DOHH2 (cell line): ENCODE measurements around the gene PHPT1.
"Not testable (repeated sequence)": the region's sequence is repeated elsewhere in the genome, so short reads cannot be mapped to it uniquely, and the experiment has no call there.

Experiments
- H3F3A ChIP-seq: fragments of 200-600 bp; sonication (generic), shearing (Covaris generic); 2 replicates; pipeline ENCODE4 v1.6.0; 2016; ENCODE audit warnings: antibody characterized with exemption, mild to moderate bottlenecking; ENCODE audit not compliant: control insufficient read depth, insufficient read depth
- H3K27ac ChIP-seq: fragments of 200-600 bp; sonication (generic); 2 replicates; pipeline ENCODE4 v1.5.1; 2014; ENCODE audit warnings: low read depth, mild to moderate bottlenecking, low read length, moderate library complexity
- H3K27me3 ChIP-seq: fragments of 200-600 bp; sonication (generic); 2 replicates; pipeline ENCODE4 v1.6.1; 2014; ENCODE audit warnings: mild to moderate bottlenecking, low read length, mixed read lengths; ENCODE audit not compliant: control insufficient read depth
- H3K36me3 ChIP-seq: fragments of 200-600 bp; sonication (generic); 2 replicates; pipeline ENCODE4 v1.6.1; 2014; ENCODE audit warnings: mild to moderate bottlenecking, low read length, moderate library complexity, mixed read lengths; ENCODE audit not compliant: control insufficient read depth
- H3K4me1 ChIP-seq: fragments of 200-600 bp; sonication (generic); 2 replicates; pipeline ENCODE4 v1.6.1; 2014; ENCODE audit warnings: mild to moderate bottlenecking, low read length, mixed read lengths; ENCODE audit not compliant: control insufficient read depth
- H3K4me2 ChIP-seq: fragments of 200-600 bp; sonication (generic); 2 replicates; pipeline ENCODE4 v1.6.0; 2014; ENCODE audit warnings: mild to moderate bottlenecking, low read length, moderate library complexity
- H3K4me3 ChIP-seq: fragments of 200-600 bp; sonication (generic); 2 replicates; pipeline ENCODE4 v1.5.1; 2014; ENCODE audit warnings: mild to moderate bottlenecking, low read length, mixed read lengths
- H3K79me2 ChIP-seq: fragments of 200-600 bp; sonication (generic); 2 replicates; pipeline ENCODE4 v1.6.1; 2014; ENCODE audit warnings: mild to moderate bottlenecking, low read length, mixed read lengths; ENCODE audit not compliant: control insufficient read depth
- H3K9me2 ChIP-seq: fragments of 200-600 bp; sonication (generic); replicated peaks from 2 replicates; pipeline ENCODE4 v1.6.1; 2014; ENCODE audit warnings: mild to moderate bottlenecking, low read length, mixed read lengths; ENCODE audit not compliant: control insufficient read depth
- H3K9me3 ChIP-seq: fragments of 200-600 bp; sonication (generic); 2 replicates; pipeline ENCODE4 v1.6.1; 2014; ENCODE audit warnings: antibody characterized with exemption, low read length, mixed read lengths; ENCODE audit not compliant: control insufficient read depth, insufficient read depth
- H4K20me1 ChIP-seq: fragments of 200-600 bp; sonication (generic); 2 replicates; pipeline ENCODE4 v1.6.0; 2014; ENCODE audit warnings: low read depth, mild to moderate bottlenecking, antibody characterized with exemption, low read length, moderate library complexity; ENCODE audit not compliant: control insufficient read depth, insufficient read depth
- EZH2phosphoT487 ChIP-seq: fragments of 200-600 bp; sonication (generic); IDR thresholded peaks from 2 replicates; pipeline ENCODE4 v1.6.1; 2017; ENCODE audit warnings: borderline replicate concordance, mild to moderate bottlenecking, antibody characterized with exemption, low read length, moderate library complexity, mixed read lengths
- TF ChIP-seq, protein P1 (sequence below): fragments of 200-600 bp; sonication (generic); IDR thresholded peaks from one replicate; pipeline ENCODE4 v1.5.1; 2014; ENCODE audit warnings: antibody characterized with exemption, mild to moderate bottlenecking, low read depth, low read length; ENCODE audit not compliant: poor library complexity, severe bottlenecking

PHPT1 gene

GRCh38 chr9:136868644-136869043 lies 19.4 kb downstream of the PHPT1 start:
- Histone ChIP-seq H3K27me3 (no peaks in the 10 kb centered on the region), H3K4me2 (no peak overlapping the region), H3F3A (no peaks in the 10 kb centered on the region; the same call in 1 of the 2 replicates), H3K36me3 (peaks cover 6% of the 10 kb centered on the region), H3K27ac (no peak overlapping the region), H3K4me1 (peaks cover 15% of the 10 kb centered on the region), H3K9me2 (no peaks in the 10 kb centered on the region), H3K9me3 (peaks cover 8% of the 10 kb centered on the region), H3K79me2 (peaks cover 24% of the 10 kb centered on the region), H4K20me1 (no peaks in the 10 kb centered on the region), H3K4me3 (no peak overlapping the region)
- TF ChIP-seq EZH2phosphoT487 = no peak
- TF ChIP-seq, protein P1, sequence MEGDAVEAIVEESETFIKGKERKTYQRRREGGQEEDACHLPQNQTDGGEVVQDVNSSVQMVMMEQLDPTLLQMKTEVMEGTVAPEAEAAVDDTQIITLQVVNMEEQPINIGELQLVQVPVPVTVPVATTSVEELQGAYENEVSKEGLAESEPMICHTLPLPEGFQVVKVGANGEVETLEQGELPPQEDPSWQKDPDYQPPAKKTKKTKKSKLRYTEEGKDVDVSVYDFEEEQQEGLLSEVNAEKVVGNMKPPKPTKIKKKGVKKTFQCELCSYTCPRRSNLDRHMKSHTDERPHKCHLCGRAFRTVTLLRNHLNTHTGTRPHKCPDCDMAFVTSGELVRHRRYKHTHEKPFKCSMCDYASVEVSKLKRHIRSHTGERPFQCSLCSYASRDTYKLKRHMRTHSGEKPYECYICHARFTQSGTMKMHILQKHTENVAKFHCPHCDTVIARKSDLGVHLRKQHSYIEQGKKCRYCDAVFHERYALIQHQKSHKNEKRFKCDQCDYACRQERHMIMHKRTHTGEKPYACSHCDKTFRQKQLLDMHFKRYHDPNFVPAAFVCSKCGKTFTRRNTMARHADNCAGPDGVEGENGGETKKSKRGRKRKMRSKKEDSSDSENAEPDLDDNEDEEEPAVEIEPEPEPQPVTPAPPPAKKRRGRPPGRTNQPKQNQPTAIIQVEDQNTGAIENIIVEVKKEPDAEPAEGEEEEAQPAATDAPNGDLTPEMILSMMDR = no peak

GRCh38 chr9:136869611-136870010 lies 20.4 kb downstream of the PHPT1 start:
- Histone ChIP-seq H3K79me2 (peaks cover 21% of the 10 kb centered on the region), H3K4me1 (peaks cover 15% of the 10 kb centered on the region)
- not testable (repeated sequence) for H3K27ac ChIP-seq, H3K4me3 ChIP-seq, H4K20me1 ChIP-seq, H3K36me3 ChIP-seq, H3K9me2 ChIP-seq, H3F3A ChIP-seq, H3K4me2 ChIP-seq, H3K9me3 ChIP-seq, H3K27me3 ChIP-seq

GRCh38 chr9:136875155-136875554 lies 25.9 kb downstream of the PHPT1 start:
- no peak for TF ChIP-seq EZH2phosphoT487
- TF ChIP-seq, protein P1 = no peak
- H3K79me2 ChIP-seq = no peaks in the 10 kb centered on the region
- no peaks in the 10 kb centered on the region for H3K4me1 ChIP-seq
- no peak overlapping the region for H3K27ac ChIP-seq
- H4K20me1 ChIP-seq = no peaks in the 10 kb centered on the region
- no peaks in the 10 kb centered on the region for H3F3A ChIP-seq
- H3K4me2 ChIP-seq = no peak overlapping the region
- H3K4me3 ChIP-seq = no peak overlapping the region
- no peaks in the 10 kb centered on the region for H3K36me3 ChIP-seq
- H3K27me3 ChIP-seq = peaks cover 2% of the 10 kb centered on the region; the same call in 1 of the 2 replicates
- peaks cover 8% of the 10 kb centered on the region for H3K9me3 ChIP-seq
- no peaks in the 10 kb centered on the region for H3K9me2 ChIP-seq

DNA sequence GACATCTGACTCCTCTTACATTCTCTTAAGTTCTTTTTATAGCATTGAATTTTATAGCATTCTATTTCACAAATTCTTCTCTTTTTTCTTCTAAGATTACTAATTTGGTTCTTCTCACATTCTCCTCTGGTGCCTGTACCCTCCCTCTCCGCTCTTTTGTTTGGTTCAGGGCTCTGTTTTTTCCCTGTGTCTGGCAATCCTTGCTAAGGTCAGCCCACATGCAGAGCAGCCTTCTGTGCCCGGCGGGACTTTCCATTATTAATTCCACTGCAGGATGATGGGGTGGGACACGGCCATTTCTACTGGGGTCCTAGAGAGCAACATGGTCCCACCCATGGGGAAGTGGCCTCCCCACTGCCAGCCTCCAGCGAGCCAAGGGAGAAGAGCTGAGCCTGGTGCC lies 27.3 kb downstream of the PHPT1 start:
- no peak overlapping the region for H3K4me2 ChIP-seq
- no peaks in the 10 kb centered on the region for H3F3A ChIP-seq
- TF ChIP-seq, protein P1 = no peak
- TF ChIP-seq EZH2phosphoT487 = no peak
- H3K79me2 ChIP-seq = no peaks in the 10 kb centered on the region
- no peak overlapping the region for H3K27ac ChIP-seq
- H4K20me1 ChIP-seq = no peaks in the 10 kb centered on the region
- no peak overlapping the region for H3K4me3 ChIP-seq
- peaks cover 8% of the 10 kb centered on the region for H3K9me3 ChIP-seq
- no peaks in the 10 kb centered on the region for H3K36me3 ChIP-seq
- H3K4me1 ChIP-seq = no peaks in the 10 kb centered on the region
- H3K9me2 ChIP-seq = no peaks in the 10 kb centered on the region
- H3K27me3 ChIP-seq = peaks cover 8% of the 10 kb centered on the region
